SH-SY5Y (cell line): ENCODE measurements around the gene RASA2.

ENCODE experiments used
- GATA2 ChIP-seq: IDR thresholded peaks from 2 replicates; pipeline ENCODE4 v1.6.1; 2011; ENCODE audit warnings: mild to moderate bottlenecking, low read depth, low read length
- GATA3 ChIP-seq: IDR thresholded peaks from 2 replicates; pipeline ENCODE4 v1.6.1; 2011; ENCODE audit warnings: low read depth, mild to moderate bottlenecking, low read length, moderate library complexity

DNA sequence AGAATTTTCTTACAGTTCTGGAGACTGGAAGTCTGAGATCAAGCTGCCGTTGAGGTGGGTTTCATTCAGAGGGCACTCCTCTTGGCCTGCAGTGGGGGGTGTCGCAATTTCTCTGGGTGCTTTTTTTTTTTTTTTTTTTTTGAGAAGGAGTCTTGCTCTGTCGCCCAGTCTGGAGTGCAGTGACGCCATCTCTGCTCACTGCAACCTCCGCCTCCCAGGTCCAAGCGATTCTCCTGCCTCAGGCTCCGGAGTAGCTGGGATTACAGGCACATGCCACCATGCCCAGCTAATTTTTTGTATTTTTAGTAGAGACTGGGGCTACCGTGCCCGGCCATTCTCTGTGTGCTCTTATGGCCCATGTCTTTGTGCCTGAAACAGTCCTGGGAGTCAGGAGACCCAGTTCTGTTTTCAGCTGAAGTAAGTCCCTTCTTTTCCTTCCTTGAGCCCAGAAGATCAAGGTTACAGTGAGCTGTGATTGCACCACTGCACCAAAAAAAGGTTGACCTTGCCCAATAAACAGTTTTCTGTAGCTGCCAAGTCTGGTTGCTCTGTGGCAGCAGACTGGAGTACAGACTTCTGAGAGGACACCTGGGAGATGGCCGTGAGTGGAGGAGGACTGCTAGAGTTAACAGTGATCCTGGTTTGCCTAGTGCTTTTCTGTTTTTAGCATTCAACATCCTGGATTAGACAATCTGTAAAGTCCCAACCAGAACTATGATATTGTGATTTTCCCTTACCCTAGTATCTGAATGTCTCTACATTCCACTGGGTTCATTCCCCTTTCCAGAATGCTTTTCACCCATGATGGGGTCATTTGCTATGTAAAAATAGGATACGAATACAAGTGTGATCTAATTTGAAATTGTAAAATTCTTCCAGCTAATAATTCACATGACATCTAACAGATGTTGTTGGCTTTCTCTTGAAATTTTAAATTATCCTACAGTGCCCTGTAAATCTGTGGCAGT lies 174.7 kb downstream of the RASA2 start:
- no peak for TF ChIP-seq GATA2
- TF ChIP-seq GATA3 = no peak
